ENCODE results near the gene L3MBTL4. TPM values are rescaled to one million over a fixed set of nuclear protein-coding genes. Genes with fewer than 3 reads are reported as not detected.

The L3MBTL4 gene
- polyA plus RNA-seq, 1 of the 3 experiments (the other 2 are of a cell fraction), result 0.02 TPM

DNA sequence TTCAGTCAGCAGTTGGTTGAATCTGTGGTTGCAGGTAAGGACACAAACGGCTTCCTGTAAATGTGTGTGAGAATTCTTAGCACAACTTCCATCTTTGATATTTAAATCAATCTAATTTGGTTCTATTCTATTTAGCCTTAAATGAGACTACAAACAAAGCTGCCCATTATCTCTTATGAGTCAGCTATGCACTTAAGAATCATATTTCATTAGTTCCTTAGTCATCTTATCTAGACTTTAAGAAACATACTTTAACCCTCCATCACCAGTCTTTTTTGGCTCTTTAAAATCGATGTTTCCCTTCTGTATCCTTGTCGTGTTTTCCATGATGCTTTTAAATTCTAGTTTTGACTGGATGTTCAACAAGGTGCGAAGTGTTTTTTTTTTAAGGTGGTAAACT is 405.0 kb downstream of the L3MBTL4 start:
- Histone ChIP-seq H3K9me2 (no peaks in the 10 kb centered on the region), H3K9ac (no peak overlapping the region), H3F3A (replicated peaks; ENCODE audit: insufficient read depth) (no peaks in the 10 kb centered on the region), H3K9me3 (no peaks in the 10 kb centered on the region), H3K27me3 (ENCODE audit: insufficient read depth) (no peaks in the 10 kb centered on the region), H2AFZ (ENCODE audit: low read depth) (no peak overlapping the region), H3K79me2 (ENCODE audit: insufficient read depth) (no peaks in the 10 kb centered on the region), H3K36me3 (replicated peaks in 1 of 2; ENCODE audit: control insufficient read depth in 1 of 2, insufficient read depth in 2 of 2, low read length in 1 of 2) (no peaks in the 10 kb centered on the region), H3K4me1 (ENCODE audit: control insufficient read depth in 1 of 2, insufficient read depth in 2 of 2, low read depth in 1 of 2, low read length in 1 of 2) (no peaks in the 10 kb centered on the region), H3K27ac (ENCODE audit: low read depth in 2 of 2, low read length in 1 of 2) (no peak overlapping the region), H4K20me1 (ENCODE audit: insufficient read depth) (no peaks in the 10 kb centered on the region), H3K4me2 (no peak overlapping the region), H3K4me3 (ENCODE audit: low read depth in 2 of 2, low read length in 1 of 2) (no peak overlapping the region)
- CTCF ChIA-PET, result no interaction called here
- WGBS (ENCODE audit: low lambda C conversion rate), result 38% methylated on average over 4 of the region's 4 CpGs
- POLR2A ChIA-PET, result no interaction called here
- no peak for DNase-seq
- TF ChIP-seq SMC3 (IDR thresholded peaks at IDR 0.05; ENCODE audit: low read depth, low read length) (no peak), NRF1 (IDR thresholded peaks at IDR 0.05; ENCODE audit: low read depth, low read length) (no peak), RXRA (IDR thresholded peaks at IDR 0.05; ENCODE audit: borderline replicate concordance, low read depth) (no peak), YY1 (IDR thresholded peaks at IDR 0.05; ENCODE audit: low read depth) (no peak), MXI1 (IDR thresholded peaks at IDR 0.05; ENCODE audit: low read depth, low read length) (no peak), TEAD4 (IDR thresholded peaks at IDR 0.05; ENCODE audit: borderline replicate concordance, insufficient read depth) (no peak), FOXM1 (IDR thresholded peaks at IDR 0.05; ENCODE audit: low read depth) (no peak), RCOR1 (IDR thresholded peaks at IDR 0.05; ENCODE audit: low read length) (no peak), FOSL2 (IDR thresholded peaks at IDR 0.05; ENCODE audit: borderline replicate concordance, low read depth) (peak; percentile 30; the same call in 1 of the 2 replicates)

DNA sequence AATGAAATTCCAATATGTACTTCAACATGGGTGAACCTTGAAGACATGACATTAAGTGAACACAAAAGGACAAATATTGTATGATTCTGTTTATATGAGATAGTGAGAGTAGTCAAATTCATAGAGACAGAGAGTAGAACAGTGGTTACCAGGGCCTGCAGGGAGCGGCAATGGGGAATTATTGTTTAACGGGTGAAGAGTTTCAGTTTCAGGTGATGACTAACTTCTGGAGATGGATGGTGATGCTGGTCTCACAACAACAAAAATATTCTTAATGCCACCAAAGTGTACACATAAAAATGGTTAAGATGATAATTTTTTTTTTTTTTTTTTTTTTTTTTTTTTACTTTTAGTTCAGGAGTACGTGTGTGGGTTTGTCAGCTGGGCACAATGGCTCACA is 410.0 kb downstream of the L3MBTL4 start:
- Histone ChIP-seq H2AFZ (ENCODE audit: low read depth) (no peak overlapping the region), H3K36me3 (replicated peaks in 1 of 2; ENCODE audit: control insufficient read depth in 1 of 2, insufficient read depth in 2 of 2, low read length in 1 of 2) (no peaks in the 10 kb centered on the region), H4K20me1 (ENCODE audit: insufficient read depth) (0 out of 2 replicates have a peak, but pooled peaks cover 2% of the 10 kb centered on the region), H3K4me1 (ENCODE audit: control insufficient read depth in 1 of 2, insufficient read depth in 2 of 2, low read depth in 1 of 2, low read length in 1 of 2) (no peaks in the 10 kb centered on the region), H3K9me3 (no peaks in the 10 kb centered on the region), H3K79me2 (ENCODE audit: insufficient read depth) (no peaks in the 10 kb centered on the region), H3K27ac (ENCODE audit: low read depth in 2 of 2, low read length in 1 of 2) (no peak overlapping the region), H3K27me3 (ENCODE audit: insufficient read depth) (no peaks in the 10 kb centered on the region), H3K9me2 (no peaks in the 10 kb centered on the region), H3F3A (replicated peaks; ENCODE audit: insufficient read depth) (no peaks in the 10 kb centered on the region), H3K4me3 (ENCODE audit: low read depth in 2 of 2, low read length in 1 of 2) (no peak overlapping the region), H3K9ac (no peak overlapping the region), H3K4me2 (no peak overlapping the region)
- WGBS (ENCODE audit: low lambda C conversion rate), result 69% methylated on average over 3 of the region's 3 CpGs
- TF ChIP-seq, protein P1, sequence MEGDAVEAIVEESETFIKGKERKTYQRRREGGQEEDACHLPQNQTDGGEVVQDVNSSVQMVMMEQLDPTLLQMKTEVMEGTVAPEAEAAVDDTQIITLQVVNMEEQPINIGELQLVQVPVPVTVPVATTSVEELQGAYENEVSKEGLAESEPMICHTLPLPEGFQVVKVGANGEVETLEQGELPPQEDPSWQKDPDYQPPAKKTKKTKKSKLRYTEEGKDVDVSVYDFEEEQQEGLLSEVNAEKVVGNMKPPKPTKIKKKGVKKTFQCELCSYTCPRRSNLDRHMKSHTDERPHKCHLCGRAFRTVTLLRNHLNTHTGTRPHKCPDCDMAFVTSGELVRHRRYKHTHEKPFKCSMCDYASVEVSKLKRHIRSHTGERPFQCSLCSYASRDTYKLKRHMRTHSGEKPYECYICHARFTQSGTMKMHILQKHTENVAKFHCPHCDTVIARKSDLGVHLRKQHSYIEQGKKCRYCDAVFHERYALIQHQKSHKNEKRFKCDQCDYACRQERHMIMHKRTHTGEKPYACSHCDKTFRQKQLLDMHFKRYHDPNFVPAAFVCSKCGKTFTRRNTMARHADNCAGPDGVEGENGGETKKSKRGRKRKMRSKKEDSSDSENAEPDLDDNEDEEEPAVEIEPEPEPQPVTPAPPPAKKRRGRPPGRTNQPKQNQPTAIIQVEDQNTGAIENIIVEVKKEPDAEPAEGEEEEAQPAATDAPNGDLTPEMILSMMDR (IDR thresholded peaks at IDR 0.05), result no peak
- TF ChIP-seq EZH2phosphoT487 (IDR thresholded peaks at IDR 0.05; ENCODE audit: borderline replicate concordance, low read depth) (no peak), MXI1 (IDR thresholded peaks at IDR 0.05; ENCODE audit: low read depth, low read length) (no peak), RFX5 (IDR thresholded peaks at IDR 0.05; ENCODE audit: low read length) (no peak), SIN3A (IDR thresholded peaks at IDR 0.05; ENCODE audit: borderline replicate concordance, low read depth, low read length) (no peak)
- CTCF ChIA-PET, result no interaction called here
- no peak for DNase-seq
- POLR2A ChIA-PET, result no interaction called here

Measured in SK-N-SH (cell line).